H1 (cell line): ENCODE measurements around the gene FSTL4. TPM values are rescaled to one million over a fixed set of nuclear protein-coding genes. Genes with fewer than 3 reads are reported as not detected.

ENCODE experiments used
- CHD7 ChIP-seq: fragments of 300-600 bp; sonication (generic); IDR thresholded peaks from 2 replicates; pipeline ENCODE4 v1.7.1; 2012; ENCODE audit warnings: low read length, moderate library complexity, mild to moderate bottlenecking, inconsistent platforms; ENCODE audit not compliant: insufficient replicate concordance
- JUND ChIP-seq: IDR thresholded peaks from 2 replicates; pipeline ENCODE4 v1.6.1; 2011; ENCODE audit warnings: mild to moderate bottlenecking, improper control_type of control experiment, low read length
- TEAD4 ChIP-seq: IDR thresholded peaks from 2 replicates; pipeline ENCODE4 v1.6.1; 2012; ENCODE audit warnings: low read depth, low read length, inconsistent platforms, mixed read lengths
- polyA plus RNA-seq, 7 experiments: library from polyadenylated mRNA; depleted of rRNA in 3 of 7; stranded (reverse) in 5 of 7; unstranded in 2 of 7; fragments of >200 nt in 5 of 7; fragments of 200-250 nt in 2 of 7; gene quantifications; 1 replicate in 5 of 7; 2 replicates in 1 of 7; 4 replicates in 1 of 7; pipeline versions ENCODE4 v1.2.1 to v1.2.3, GENCODE V29; 2011 to 2013; ENCODE audit warnings: missing spikeins in 2 of 7, mixed read lengths in 2 of 7
- total RNA-seq: library from RNA; stranded (reverse); fragmentation: NEBNext Ultra II Directional; extraction: Animal tissue kit (Norgen Biotek cat#: 25700); gene quantifications from 2 replicates; pipeline ENCODE4 v1.2.1, GENCODE V29; 2021

The FSTL4 gene
- total and polyA plus RNA-seq, 2 of the 8 experiments (the other 6 are each of a cell fraction or from before 2014, with no cell fraction given): 3.1 to 4.1 TPM

- TF ChIP-seq CHD7 (no peak), TEAD4 (no peak), JUND (no peak)
Measured at GRCh38 chr5:133427121-133427777, 185.1 kb downstream of the FSTL4 start (continued).
